Neural progenitor cell (in vitro differentiated cells): Measurements from ENCODE around the gene CRACDL.

Experiments used
- EZH2 ChIP-seq: fragments of 200-600 bp; sonication (generic); IDR thresholded peaks from 2 replicates; pipeline ENCODE4 v1.6.1; 2017; ENCODE audit warnings: antibody characterized with exemption, mild to moderate bottlenecking, moderate library complexity
- TF ChIP-seq, protein P1 (sequence below): fragments of 200-600 bp; sonication (generic); IDR thresholded peaks from 2 replicates; pipeline ENCODE4 v1.5.1; 2017; ENCODE audit warnings: antibody characterized with exemption, mild to moderate bottlenecking

DNA sequence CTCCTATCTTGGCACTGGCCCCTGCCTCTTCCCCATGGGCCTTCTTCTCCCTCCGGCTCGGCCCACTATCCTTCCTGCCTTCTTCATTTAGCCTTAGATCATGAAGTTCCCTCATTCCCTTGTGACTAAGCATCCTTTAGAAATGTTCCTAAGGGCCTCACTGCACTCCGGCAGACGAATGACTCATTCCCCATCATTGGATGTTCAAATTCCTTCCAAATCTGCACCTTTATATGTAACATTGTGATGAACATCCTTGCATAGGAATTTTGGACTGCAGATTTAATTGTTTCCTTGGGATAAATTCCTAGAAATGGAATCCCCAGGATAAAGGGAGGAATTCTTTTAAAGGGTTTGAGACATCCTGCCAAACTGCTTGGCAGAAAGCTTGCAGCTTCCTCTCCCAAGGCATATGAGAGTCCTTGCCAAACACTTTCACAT lies 19.0 kb downstream of the CRACDL start:
- TF ChIP-seq, protein P1, sequence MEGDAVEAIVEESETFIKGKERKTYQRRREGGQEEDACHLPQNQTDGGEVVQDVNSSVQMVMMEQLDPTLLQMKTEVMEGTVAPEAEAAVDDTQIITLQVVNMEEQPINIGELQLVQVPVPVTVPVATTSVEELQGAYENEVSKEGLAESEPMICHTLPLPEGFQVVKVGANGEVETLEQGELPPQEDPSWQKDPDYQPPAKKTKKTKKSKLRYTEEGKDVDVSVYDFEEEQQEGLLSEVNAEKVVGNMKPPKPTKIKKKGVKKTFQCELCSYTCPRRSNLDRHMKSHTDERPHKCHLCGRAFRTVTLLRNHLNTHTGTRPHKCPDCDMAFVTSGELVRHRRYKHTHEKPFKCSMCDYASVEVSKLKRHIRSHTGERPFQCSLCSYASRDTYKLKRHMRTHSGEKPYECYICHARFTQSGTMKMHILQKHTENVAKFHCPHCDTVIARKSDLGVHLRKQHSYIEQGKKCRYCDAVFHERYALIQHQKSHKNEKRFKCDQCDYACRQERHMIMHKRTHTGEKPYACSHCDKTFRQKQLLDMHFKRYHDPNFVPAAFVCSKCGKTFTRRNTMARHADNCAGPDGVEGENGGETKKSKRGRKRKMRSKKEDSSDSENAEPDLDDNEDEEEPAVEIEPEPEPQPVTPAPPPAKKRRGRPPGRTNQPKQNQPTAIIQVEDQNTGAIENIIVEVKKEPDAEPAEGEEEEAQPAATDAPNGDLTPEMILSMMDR, result no peak
- TF ChIP-seq EZH2, result no peak
